DND-41 (cell line): ENCODE measurements around the gene PALM.

Experiments used
- ATAC-seq: fragments of 200-7000 bp; cut with Tn5 transposase; 3 replicates; pipeline ENCODE4 v1.9.1; 2021; ENCODE audit warnings: low read depth; ENCODE audit not compliant: insufficient read depth
- DNase-seq: peaks from one replicate; pipeline ENCODE4 v3.0.0-alpha.2; 2020
- H2AFZ ChIP-seq: 2 replicates; pipeline ENCODE4 v1.6.0; 2012; ENCODE audit warnings: low read depth, low read length
- H3K27ac ChIP-seq: 2 replicates; pipeline ENCODE4 v1.5.1; 2012; ENCODE audit warnings: low read length, inconsistent platforms
- H3K27me3 ChIP-seq: fragments of 200-600 bp; sonication (generic); 2 replicates; pipeline ENCODE4 v1.6.0; 2012; ENCODE audit warnings: low read length, mild to moderate bottlenecking, inconsistent platforms; ENCODE audit not compliant: insufficient read depth, poor library complexity
- H3K36me3 ChIP-seq: 2 replicates; pipeline ENCODE4 v1.5.1; 2012; ENCODE audit warnings: low read length, inconsistent platforms; ENCODE audit not compliant: insufficient read depth
- H3K4me1 ChIP-seq: 2 replicates; pipeline ENCODE4 v1.5.1; 2012; ENCODE audit warnings: mild to moderate bottlenecking, low read length; ENCODE audit not compliant: insufficient read depth
- H3K4me2 ChIP-seq: 2 replicates; pipeline ENCODE4 v1.6.0; 2012; ENCODE audit warnings: mild to moderate bottlenecking, moderate library complexity, low read length, inconsistent platforms; ENCODE audit not compliant: insufficient read depth
- H3K4me3 ChIP-seq, 2 experiments: fragments of 200-600 bp in 1 of 2; shearing (Covaris generic) in 1 of 2; 2 replicates each; pipeline ENCODE4 v1.5.1; 2012 to 2016; ENCODE audit warnings: inconsistent platforms in 2 of 2, low read length in 2 of 2, mild to moderate bottlenecking in 2 of 2, low read depth in 1 of 2, moderate library complexity in 1 of 2
- H3K79me2 ChIP-seq: 2 replicates; pipeline ENCODE4 v1.6.0; 2012; ENCODE audit warnings: low read length, inconsistent platforms; ENCODE audit not compliant: insufficient read depth
- H3K9ac ChIP-seq: 2 replicates; pipeline ENCODE4 v1.6.0; 2012; ENCODE audit warnings: low read depth, mild to moderate bottlenecking, inconsistent platforms, low read length, moderate library complexity
- H3K9me3 ChIP-seq: 2 replicates; pipeline ENCODE4 v1.5.1; 2012; ENCODE audit warnings: low read length, moderate library complexity, mild to moderate bottlenecking, inconsistent platforms; ENCODE audit not compliant: insufficient read depth, severe bottlenecking
- H4K20me1 ChIP-seq: 2 replicates; pipeline ENCODE4 v1.6.0; 2012; ENCODE audit warnings: low read length; ENCODE audit not compliant: insufficient read depth
- CTCF ChIP-seq: IDR thresholded peaks from 2 replicates; pipeline ENCODE4 v1.5.1; 2012; ENCODE audit warnings: borderline replicate concordance, low read length, moderate library complexity, mild to moderate bottlenecking; ENCODE audit not compliant: poor library complexity, severe bottlenecking; ENCODE audit errors: extremely low read depth
- EZH2 ChIP-seq: IDR thresholded peaks from 3 replicates; pipeline ENCODE4 v1.6.1; 2012; ENCODE audit warnings: borderline replicate concordance, low read depth, mild to moderate bottlenecking, moderate library complexity, low read length, inconsistent platforms; ENCODE audit not compliant: severe bottlenecking

PALM gene

GRCh38 chr19:780935-781334 is 72.2 kb downstream of the PALM start:
- no peak overlapping the region for H3K27ac ChIP-seq
- no peak overlapping the region for H3K4me2 ChIP-seq
- no peak overlapping the region for H3K4me3 ChIP-seq
- H3K79me2 ChIP-seq: no peaks in the 10 kb centered on the region
- no peaks in the 10 kb centered on the region for H3K36me3 ChIP-seq
- H3K27me3 ChIP-seq: no peaks in the 10 kb centered on the region
- H2AFZ ChIP-seq: no peak overlapping the region
- ATAC-seq (no peak), DNase-seq (no peak)
- no peaks in the 10 kb centered on the region for H4K20me1 ChIP-seq
- TF ChIP-seq CTCF (no peak), EZH2 (no peak)
- no peaks in the 10 kb centered on the region for H3K4me1 ChIP-seq
- H3K9me3 ChIP-seq: no peaks in the 10 kb centered on the region
- H3K9ac ChIP-seq: no peak overlapping the region

GRCh38 chr19:781800-782184 is 73.1 kb downstream of the PALM start:
- H3K27ac ChIP-seq: no peak overlapping the region
- no peak overlapping the region for H3K4me2 ChIP-seq
- DNase-seq (no peak), ATAC-seq (no peak)
- H3K27me3 ChIP-seq: no peaks in the 10 kb centered on the region
- no peaks in the 10 kb centered on the region for H4K20me1 ChIP-seq
- TF ChIP-seq CTCF (no peak), EZH2 (no peak)
- no peak overlapping the region for H2AFZ ChIP-seq
- no peaks in the 10 kb centered on the region for H3K36me3 ChIP-seq
- H3K9ac ChIP-seq: no peak overlapping the region
- no peaks in the 10 kb centered on the region for H3K9me3 ChIP-seq
- no peak overlapping the region for H3K4me3 ChIP-seq
- H3K79me2 ChIP-seq: no peaks in the 10 kb centered on the region
- no peaks in the 10 kb centered on the region for H3K4me1 ChIP-seq

- Histone ChIP-seq H3K27ac (no peak overlapping the region), H2AFZ (no peak overlapping the region), H3K9ac (no peak overlapping the region), H3K4me1 (no peaks in the 10 kb centered on the region), H3K79me2 (no peaks in the 10 kb centered on the region), H3K36me3 (no peaks in the 10 kb centered on the region), H3K9me3 (no peaks in the 10 kb centered on the region), H3K4me2 (no peak overlapping the region), H4K20me1 (no peaks in the 10 kb centered on the region), H3K27me3 (no peaks in the 10 kb centered on the region), H3K4me3 (no peak overlapping the region)
- TF ChIP-seq EZH2: no peak
- TF ChIP-seq CTCF: no peak
- DNase-seq (no peak), ATAC-seq (no peak)
Observed at GRCh38 chr19:782185-782877, 73.6 kb downstream of the PALM start.
